Measurements from ENCODE around the gene EP300. TPM values are rescaled to one million over a fixed set of nuclear protein-coding genes. Genes with fewer than 3 reads are reported as not detected.

EP300 gene
- total RNA-seq, 1 donor from 2014 or later, result 124 TPM

GRCh38 chr22:41070665-41071331, 21.6 kb upstream of the EP300 start:
- Mint-ChIP-seq H3K27ac (no peak overlapping the region), H3K27me3 (ENCODE audit: low read depth) (no peaks in the 10 kb centered on the region), H3K36me3 (no peaks in the 10 kb centered on the region), H3K4me3 (no peak overlapping the region), H3K4me1 (no peaks in the 10 kb centered on the region), H3K9me3 (no peaks in the 10 kb centered on the region)
- no peak for DNase-seq (ENCODE audit: low spot score in 2 of 2, unreplicated experiment in 2 of 2)
- no peak for TF ChIP-seq CTCF (IDR thresholded peaks at IDR 0.05; ENCODE audit: unreplicated experiment)

- DNase-seq (ENCODE audit: low spot score in 2 of 2, unreplicated experiment in 2 of 2), result no peak
- no peaks in the 10 kb centered on the region for H3K9me3 Mint-ChIP-seq
- no peaks in the 10 kb centered on the region for H3K27me3 Mint-ChIP-seq (ENCODE audit: low read depth)
- no peak for TF ChIP-seq CTCF (IDR thresholded peaks at IDR 0.05; ENCODE audit: unreplicated experiment)
- H3K27ac Mint-ChIP-seq, result no peak overlapping the region
- H3K4me1 Mint-ChIP-seq, result no peaks in the 10 kb centered on the region
- H3K4me3 Mint-ChIP-seq, result no peak overlapping the region
- H3K36me3 Mint-ChIP-seq, result no peaks in the 10 kb centered on the region
Observed at GRCh38 chr22:41074061-41074460, 18.3 kb upstream of the EP300 start.

GRCh38 chr22:41074466-41074865, 17.9 kb upstream of the EP300 start:
- Mint-ChIP-seq H3K9me3 (no peaks in the 10 kb centered on the region), H3K4me1 (no peaks in the 10 kb centered on the region), H3K36me3 (no peaks in the 10 kb centered on the region)

GRCh38 chr22:41074941-41075710, 17.3 kb upstream of the EP300 start:
- Mint-ChIP-seq H3K27me3 (ENCODE audit: low read depth) (no peaks in the 10 kb centered on the region), H3K36me3 (no peaks in the 10 kb centered on the region), H3K4me1 (no peaks in the 10 kb centered on the region), H3K4me3 (no peak overlapping the region), H3K27ac (no peak overlapping the region), H3K9me3 (no peaks in the 10 kb centered on the region)
- TF ChIP-seq CTCF (IDR thresholded peaks at IDR 0.05; ENCODE audit: unreplicated experiment), result no peak
- DNase-seq (ENCODE audit: low spot score in 2 of 2, unreplicated experiment in 2 of 2), result no peak

More at GRCh38 chr22:41074466-41074865, 17.9 kb upstream of the EP300 start:
- no peak overlapping the region for H3K27ac Mint-ChIP-seq
- H3K27me3 Mint-ChIP-seq (ENCODE audit: low read depth), result no peaks in the 10 kb centered on the region
- H3K4me3 Mint-ChIP-seq, result no peak overlapping the region
- TF ChIP-seq CTCF (IDR thresholded peaks at IDR 0.05; ENCODE audit: unreplicated experiment), result no peak
- no peak for DNase-seq (ENCODE audit: low spot score in 2 of 2, unreplicated experiment in 2 of 2)

GRCh38 chr22:41075946-41076345, 16.4 kb upstream of the EP300 start:
- no peak for DNase-seq (ENCODE audit: low spot score in 2 of 2, unreplicated experiment in 2 of 2)
- Mint-ChIP-seq H3K9me3 (no peaks in the 10 kb centered on the region), H3K27me3 (ENCODE audit: low read depth) (no peaks in the 10 kb centered on the region), H3K27ac (no peak overlapping the region), H3K4me3 (no peak overlapping the region), H3K36me3 (no peaks in the 10 kb centered on the region), H3K4me1 (no peaks in the 10 kb centered on the region)
- no peak for TF ChIP-seq CTCF (IDR thresholded peaks at IDR 0.05; ENCODE audit: unreplicated experiment)

All from mesothelial cell of epicardium (in vitro differentiated cells).